ENCODE measurements around the gene ACTL6B.

Gene ACTL6B

DNA sequence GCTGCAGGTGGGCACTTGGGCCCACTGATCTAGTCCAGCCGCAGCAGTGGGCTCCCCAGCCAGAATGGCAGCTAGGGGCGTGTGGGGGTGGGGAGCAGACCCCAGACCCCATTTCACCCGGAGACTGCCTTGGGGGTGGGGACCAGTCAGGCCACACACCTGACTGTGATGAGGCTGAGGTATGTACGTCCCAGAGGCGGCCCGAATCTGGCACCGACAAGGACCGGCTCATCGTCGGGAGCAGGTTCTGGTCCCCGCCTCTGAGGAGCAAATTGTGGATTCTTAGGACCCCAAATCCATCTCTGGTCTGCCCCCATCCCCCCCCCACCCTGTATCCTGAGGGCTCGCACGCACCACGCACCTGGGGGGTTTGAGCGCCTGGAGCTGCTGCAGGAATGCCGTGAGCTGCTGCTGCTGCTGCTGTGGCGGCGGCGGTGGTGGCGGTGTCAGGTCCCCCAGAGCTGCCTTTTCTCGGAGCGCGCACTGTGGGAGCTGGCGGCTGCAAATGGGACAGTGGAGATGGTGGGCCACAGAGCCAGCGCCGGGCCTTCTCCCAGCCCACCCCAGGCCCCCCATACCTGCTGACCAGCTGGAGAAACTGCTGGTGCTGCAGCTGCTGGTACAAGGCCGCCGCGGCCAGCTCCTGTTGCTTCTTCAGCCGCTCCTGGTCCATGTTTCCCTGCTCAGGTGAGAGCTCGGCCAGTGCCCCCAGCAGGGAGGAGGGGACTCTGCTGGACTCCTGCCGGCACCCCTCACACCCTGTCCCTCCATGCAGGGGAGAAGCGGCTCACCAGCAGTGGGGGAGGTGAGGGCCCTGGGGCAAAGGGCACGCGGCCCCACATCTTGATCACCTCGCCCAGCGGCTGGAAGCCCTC is 27.6 kb upstream of the ACTL6B start:
- no peak for DNase-seq

DNA sequence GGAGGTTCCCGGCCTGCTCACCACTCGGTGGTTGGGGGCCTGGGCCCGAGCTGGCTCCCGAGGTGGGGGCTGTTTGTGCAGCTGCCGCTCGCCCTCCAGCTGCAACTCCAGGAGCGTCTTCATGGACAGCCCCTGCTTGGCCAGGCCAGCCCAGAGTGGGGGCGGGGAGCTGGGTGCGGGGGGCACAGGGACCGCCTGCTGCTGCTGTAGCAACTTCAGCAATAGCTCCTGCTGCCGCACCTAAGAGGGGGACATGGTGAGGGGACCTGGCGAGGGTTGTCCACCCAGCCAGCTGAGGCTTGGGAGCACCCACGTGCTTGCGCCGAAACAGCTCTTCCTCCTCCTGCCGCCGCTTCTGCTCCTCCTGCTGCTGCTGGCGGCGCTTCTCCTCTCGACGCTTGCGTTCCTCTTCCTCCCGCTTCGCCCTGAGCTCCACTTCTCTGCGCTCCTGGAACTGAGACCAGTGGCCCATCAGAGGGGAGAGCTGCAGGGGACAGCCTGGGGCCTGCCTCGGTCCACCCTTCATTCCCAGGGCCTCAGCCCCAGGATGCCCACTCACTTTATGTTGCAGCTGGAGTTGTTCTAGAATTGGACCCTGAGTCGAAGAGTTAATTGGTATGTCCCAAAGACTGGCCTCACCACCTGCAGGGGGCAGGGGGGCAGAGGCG is 26.9 kb upstream of the ACTL6B start:
- no peak for DNase-seq

DNA sequence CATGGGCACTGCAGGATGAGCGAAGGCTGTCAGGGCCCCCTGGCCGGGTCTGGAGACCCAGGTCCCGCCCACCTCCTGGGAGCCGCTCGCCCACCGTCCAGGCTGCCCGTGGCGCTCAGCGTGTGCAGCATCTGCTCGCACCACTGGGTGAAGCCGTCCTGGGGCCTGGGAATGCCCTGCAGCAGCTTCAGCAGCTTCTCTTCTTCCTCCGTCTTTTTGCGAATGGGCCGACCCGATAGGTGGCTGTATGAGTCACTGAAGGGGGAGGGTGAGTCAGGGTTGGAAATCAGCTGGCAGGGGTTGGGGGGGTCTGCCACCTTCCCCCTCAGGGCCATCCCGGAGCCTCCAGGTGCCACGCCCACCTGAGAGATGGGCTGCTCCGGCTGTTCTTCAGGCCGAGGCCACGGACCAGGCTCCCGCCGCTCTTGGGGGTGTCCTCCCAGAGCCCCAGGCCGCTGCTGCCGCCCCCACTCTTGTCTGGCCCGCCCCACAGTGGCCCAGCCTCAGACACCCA is 26.0 kb upstream of the ACTL6B start:
- DNase-seq, result no peak

DNA sequence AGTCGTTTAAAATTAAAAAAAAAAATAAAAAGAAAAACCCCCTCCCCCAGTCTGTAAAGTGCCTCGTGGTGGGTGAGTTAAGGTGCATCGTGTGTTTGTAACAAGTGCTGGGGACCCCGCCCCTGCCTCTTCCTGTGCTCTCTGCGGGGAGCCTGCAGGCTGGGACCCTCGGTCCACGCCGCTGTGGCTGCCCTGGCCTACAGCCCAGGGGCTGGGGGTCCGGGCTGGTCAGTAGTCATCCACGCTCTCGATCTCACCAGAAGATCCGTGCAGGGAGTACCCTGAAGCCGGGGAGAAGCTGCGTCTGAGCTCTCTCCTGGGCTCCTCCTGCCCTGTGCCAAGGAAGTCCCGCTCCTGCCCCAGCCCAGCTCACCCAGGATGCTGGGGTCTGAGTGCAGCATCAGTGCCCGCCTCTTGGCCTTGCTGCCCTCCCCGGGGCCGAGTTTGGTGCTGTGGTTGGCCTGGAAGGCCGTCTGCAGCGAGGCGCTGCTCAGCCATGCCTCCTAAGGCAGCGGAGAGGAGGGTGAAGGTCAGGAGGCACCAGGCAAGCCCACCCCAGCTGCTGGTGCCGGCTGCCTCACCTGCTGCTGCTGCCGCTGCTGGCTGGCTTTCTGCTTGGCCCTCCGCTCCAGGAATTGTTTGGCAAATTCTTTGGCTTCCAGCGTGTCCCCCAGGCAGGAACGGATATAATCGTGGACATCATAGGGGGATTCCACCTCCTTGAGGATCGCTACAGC is 25.4 kb upstream of the ACTL6B start:
- DNase-seq, result no peak

DNA sequence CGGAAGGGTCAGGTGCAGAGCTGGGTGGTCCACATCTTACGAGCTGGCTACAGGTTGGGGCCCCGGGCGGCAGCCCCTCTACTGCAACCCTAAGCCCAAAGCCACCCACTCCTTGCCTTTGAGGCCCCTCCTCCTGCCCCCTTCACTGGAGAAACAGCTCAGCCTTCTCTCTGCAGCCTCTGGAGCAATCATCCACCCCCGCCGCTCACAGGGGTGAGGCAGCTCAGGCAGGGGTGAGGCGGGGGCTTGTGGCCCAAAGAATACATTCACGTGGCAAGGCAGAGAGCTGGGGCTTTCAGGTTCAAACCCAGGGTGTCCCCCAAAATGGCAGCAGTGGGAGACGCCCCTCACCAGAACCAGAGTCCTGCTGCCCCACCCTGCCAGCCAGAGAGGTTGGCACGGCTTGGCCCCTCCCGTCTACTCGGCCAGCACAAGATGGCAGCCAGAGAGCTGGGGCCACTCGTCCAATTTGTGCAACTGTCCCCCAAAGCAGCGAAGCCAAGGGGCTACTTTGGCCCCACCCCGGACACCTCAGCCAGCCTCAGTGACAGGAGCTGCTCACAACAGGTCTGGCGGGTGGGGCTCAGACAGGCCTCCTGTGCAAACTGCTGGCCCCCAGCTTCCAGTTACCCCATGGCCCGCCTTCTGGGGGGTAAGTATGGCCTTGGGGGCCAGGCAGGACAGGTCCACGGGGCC is 24.5 kb upstream of the ACTL6B start:
- no peak for DNase-seq

DNA sequence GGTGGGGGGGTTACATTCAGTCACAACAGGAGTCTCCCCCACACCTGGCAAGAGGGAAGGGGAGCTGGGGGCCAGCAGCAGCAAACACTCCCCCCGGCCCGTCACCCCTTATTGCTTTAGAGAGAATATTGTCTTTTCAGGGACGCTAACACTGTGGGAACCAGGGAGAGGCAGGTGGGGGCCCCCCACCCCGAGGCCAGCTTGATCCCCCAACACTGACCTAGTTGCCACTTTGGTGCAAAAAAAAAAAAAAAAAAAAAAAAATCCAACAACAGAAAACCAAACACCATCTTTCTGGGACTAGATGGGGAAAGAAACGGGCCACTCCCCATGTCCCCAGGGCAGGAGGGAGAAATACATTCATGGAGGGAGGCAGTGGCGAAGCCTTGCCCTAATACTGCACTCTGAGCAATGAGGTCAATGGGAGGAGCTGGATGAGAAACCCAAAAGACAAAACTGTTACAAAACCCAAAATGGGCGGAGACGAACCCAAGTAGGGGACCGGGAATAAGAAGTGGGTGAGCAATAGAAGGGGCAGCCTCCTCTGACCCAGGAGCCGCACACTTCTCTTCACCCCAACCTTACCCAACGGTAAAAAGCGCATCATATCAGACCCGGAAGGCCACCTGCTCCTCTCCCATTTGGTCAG is 23.8 kb upstream of the ACTL6B start:
- DNase-seq, result no peak

DNA sequence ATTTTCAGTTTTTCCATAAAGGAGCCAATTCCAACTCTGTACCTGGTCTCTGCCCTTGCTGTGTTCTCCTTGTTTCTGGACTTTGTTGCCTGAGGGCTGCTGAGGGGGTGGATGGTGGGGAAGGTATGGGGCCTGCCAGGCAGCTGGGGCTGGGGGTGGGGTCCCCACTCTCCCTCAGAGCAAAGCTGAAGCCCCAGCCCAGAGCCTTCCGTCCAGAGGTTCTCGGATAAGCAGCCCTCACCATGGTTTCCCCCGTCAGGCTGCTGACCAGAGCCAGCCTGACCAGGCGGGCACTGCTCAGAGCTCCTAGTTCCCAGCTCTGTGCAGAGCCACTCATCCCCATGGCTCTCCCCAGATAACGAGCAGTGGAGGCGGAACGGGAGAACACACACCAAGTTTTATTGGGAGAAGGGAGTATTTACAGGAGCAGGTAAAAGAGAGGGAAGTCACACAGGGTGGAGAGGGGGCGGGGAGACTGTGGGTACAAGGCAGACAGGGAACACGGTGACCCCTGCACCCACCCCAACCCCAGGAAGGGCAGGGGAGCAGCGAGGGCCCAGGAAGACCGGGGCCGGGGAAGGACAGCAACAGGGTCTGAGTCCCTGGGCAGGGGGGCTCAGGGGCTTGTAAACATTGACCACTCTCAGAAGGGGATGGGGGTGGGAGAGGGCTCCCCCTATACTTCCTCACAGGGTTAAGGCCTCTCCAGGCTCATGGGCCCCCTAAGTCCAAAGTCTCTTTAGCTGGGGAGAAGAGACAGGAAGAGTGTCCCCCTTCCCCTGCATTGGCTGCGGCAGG is 23.1 kb upstream of the ACTL6B start:
- no peak for DNase-seq

DNA sequence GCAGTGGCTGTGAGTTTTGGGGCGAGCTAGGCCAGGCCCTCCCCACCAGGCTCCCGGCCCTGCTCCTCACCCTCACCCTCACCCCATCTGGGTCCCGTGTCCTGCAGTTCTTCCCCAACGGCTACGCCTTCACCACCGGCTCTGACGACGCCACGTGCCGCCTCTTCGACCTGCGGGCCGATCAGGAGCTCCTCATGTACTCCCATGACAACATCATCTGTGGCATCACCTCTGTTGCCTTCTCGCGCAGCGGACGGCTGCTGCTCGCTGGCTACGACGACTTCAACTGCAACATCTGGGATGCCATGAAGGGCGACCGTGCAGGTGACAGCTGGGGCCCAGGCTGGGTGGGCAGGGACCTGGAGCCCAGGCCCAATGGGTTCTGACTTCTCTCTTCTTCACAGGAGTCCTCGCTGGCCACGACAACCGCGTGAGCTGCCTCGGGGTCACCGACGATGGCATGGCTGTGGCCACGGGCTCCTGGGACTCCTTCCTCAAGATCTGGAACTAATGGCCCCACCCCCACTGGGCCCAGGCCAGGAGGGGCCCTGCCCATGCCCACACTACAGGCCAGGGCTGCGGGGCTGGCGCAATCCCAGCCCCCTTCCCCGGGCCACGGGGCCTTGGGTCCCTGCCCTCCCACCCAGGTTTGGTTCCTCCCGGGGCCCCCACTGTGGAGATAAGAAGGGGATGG is 22.2 kb upstream of the ACTL6B start:
- DNase-seq, result no peak

DNA sequence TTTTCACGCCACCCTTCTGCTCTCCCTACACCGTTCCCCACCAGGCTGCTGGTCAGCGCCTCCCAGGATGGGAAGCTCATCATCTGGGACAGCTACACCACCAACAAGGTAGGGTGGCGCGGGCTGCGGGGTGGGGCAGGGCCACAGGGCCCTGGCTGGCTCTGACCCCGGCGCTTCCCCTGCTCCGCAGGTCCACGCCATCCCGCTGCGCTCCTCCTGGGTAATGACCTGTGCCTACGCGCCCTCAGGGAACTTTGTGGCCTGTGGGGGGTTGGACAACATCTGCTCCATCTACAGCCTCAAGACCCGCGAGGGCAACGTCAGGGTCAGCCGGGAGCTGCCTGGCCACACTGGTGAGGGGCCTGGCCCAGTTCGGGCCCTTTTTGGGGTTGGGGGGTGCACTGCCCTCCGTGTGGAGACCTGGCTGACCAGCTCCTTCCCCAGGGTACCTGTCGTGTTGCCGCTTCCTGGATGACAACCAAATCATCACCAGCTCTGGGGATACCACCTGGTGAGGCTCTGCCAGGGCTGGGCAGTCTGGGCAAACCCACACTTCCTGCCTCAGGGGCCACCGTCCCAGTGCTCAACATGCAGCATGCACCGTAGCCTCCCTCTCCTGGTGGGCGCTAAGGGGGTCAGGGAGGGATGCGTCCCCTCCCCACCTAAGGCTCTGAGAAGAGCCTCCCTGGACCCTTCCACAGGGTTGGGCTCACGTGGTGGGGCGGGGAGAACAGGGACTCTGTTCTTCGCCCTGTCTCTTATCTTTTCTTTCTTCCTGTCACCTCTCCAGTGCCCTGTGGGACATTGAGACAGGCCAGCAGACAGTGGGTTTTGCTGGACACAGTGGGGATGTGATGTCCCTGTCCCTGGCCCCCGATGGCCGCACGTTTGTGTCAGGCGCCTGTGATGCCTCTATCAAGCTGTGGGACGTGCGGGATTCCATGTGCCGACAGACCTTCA is 21.3 kb upstream of the ACTL6B start:
- no peak for DNase-seq

DNA sequence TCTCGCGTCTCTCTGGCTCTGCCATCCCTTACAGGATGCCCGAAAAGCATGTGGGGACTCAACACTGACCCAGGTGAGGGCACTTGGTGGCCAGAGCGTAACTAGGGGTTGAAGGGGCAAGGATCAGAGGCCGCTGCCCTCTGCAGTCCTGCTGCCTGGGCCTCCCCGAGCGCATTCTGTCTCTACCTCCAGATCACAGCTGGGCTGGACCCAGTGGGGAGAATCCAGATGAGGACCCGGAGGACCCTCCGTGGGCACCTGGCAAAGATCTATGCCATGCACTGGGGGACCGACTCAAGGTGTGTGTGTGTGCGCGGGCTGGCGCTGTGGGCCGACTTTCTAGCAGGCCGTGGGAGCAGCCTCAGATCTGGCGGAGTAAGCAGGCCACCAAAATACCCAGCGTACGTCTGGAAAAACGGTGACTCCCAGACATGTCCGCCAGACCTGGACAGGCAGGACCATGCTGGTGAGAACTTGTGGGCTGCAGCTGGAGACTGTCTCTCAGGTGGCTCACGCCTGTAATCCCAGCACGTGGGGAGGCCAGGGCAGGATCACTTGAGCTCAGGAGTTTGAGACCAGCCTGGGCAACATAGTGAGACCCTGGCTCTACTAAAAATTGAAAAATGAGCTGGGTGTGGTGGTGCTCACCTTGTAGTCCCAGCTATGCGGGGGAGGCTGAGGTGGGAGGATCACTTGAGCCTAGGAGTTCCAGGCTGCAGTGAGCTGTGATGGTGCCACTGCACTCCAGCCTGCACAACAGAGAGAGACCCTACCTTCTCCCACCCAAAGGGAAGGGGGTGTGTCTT is 20.5 kb upstream of the ACTL6B start:
- no peak for DNase-seq

DNA sequence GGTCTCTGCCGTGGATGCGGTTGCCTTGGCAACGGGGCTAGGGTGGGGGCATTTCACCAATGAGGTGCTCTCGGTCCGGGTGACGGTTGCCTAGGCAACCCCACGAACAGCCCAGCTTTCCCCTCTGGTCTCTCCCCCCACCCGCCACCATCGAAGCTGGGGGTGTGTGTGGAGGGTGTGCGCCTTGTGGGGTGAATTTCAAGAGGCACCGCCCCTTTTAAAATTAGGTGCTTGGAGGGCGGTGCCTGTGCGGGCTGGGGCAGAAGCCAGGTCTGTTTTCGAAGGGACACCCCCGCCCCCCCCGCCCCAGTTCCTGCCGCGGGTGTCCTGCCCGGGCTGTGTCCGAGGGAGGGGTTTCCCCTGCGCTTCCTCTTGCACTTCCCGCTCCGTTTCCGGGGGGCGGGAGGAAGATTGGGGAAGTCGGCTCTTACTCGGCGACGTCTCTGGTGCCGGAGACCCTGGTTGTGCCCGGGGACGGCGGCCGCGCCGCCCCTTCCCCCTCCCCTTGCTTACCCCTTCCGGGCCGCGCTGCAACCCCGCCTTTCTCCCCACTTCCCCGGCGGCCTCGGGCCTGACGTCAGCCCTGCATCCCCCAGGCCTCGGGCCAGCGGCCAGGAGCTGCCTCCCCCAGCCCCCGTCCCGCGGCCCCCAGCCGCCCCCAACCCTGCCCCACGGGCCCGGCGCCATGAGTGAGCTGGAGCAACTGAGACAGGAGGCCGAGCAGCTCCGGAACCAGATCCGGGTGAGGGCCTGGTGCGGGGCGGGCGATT is 19.5 kb upstream of the ACTL6B start:
- peak; percentile 39 for DNase-seq

DNA sequence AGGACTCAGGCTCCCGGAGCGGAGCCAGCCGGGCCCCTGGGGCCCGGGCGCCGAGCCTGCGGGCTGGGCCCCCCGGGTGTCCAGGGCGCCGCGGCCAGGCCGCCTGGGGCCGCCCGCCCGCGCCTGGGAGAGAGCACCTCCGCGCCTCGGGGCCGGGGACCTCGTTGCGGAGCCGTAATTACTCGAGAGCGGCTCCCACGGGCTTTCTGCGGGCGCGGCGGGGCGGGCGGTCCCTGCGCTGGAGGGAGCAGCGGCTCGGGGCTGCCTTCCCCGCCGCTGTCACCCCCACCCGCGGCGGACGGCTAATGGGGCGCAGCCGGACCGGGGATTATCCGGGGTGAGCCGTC is 18.8 kb upstream of the ACTL6B start:
- DNase-seq, result no peak

DNA sequence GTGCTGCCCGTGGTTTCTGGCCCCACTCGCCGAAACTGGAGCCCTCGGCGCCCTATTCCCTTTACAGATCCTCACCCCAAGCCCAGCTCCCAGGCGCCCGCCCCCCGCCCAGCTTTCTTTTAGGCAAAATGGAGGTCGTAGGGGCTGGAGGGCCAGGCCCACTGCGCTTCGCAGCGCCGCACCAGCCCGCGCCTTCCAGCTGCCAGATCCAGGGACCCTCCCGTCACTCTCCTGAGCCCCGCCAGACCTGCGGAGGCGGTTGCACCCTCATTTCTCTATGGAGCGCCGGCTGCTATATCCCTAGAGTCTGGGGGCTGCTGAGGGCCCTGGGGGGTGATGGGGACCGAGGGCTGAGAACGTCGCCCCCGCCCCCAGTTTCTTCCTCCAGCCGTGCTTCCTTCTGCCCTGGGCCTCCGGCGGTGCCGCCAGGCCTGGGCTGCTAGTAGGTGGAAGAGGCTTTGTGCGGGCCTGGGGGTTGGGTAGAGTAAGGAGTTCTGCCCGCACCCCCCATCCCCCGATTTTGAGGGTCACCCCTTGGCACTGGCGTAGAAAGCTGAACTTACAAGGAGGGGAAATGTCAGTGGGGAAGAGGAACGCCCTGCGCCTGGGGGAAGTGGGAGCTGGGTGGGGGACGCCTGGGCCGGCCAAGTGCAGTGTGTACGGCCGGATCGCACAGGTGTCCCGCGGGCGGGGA is 18.3 kb upstream of the ACTL6B start:
- no peak for DNase-seq

DNA sequence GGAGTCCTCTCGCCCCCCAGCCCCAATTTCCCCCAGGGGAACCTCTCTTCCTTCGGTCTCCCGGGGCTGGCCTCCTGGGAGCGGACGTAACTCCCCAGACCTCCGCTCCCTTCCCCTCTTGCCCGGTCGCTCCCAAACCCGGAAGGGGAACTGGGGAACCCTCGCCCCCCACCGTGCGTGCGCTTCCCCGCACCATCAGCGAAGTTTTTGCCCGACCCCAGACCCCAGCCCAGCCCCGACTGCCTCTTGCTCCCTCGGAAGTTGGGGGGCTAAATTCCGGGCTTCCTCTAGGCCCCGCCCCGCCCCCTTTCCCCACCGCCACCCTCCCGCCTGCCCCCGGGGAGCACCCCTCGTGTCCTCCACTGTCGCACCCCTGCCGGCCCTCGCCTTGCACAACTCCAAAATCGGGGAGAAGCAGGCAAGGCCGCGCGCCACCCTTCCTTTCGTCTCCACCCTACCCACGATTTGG is 17.7 kb upstream of the ACTL6B start:
- no peak for DNase-seq

DNA sequence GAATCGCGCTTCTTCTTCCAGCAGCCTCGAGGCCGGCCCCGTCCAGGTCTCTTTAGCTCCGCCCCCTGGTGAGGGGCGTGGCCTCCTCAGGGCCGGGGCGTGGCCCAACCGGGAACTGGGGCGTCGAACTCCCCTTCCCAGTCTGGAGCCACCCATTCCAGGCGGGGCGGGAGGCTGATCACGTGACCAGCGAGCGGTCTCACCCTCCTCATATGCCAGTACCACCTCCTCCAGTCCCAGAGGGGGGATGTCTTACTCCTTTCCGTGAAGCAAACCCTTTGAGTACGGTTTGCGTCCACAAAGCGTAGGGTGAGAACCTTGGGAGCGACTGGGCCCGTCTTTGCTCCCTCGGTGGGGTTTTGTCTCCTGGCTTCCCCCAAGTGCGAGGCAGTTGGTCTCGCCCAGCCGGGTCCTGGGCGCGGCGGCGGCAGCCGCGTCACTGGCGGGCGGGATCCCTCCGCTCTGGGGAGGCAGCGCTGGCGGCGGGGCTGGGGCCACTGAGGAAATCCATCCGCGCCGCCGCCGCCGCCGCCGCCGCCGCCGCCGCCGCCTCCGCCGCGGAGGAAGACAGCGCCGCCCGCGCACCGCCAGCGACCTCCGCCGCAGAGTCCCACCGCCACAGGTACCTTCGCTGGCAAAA is 17.2 kb upstream of the ACTL6B start, which contains the start of gene GNB2:
GNB2 (plus strand) TSS at position 439 of the 640 bp plus-strand sequence. CDS start 2,526 bp downstream, outside the sequence.
- peak; percentile 97 for DNase-seq

Measured in NCI-H2029 (cell line).